C4-2B (cell line): ENCODE results near the gene DUSP16.

Experiments used
- CTCF ChIP-seq: fragments of 450-650 bp; conservative IDR thresholded peaks from 2 replicates; pipeline ENCODE4 v1.5.1; 2017; ENCODE audit warnings: mild to moderate bottlenecking
- ZFX ChIP-seq: fragments of 450-650 bp; IDR thresholded peaks from 2 replicates; pipeline ENCODE4 v1.6.1; 2017

GRCh38 chr12:12582193-12582881 lies 19.7 kb upstream of the DUSP16 start:
- TF ChIP-seq CTCF (no peak), ZFX (no peak)
